T-cell (primary cell): ENCODE data around the gene SNCG. TPM values are rescaled to one million over a fixed set of nuclear protein-coding genes. Genes with fewer than 3 reads are reported as not detected.
"Not testable (repeated sequence)": the region's sequence is repeated elsewhere in the genome, so short reads cannot be mapped to it uniquely, and the experiment has no call there.

Experiments
- ATAC-seq, 4 experiments: fragments of 200-7000 bp in 3 of 4; fragments of 150-1000 bp in 1 of 4; cut with Tn5 transposase; replicated peaks in 1 of 4; 1 replicate in 3 of 4; 2 replicates in 1 of 4; pipeline ENCODE4 v1.10.0; 2021; ENCODE audit warnings: moderate library complexity in 3 of 4, mild to moderate bottlenecking in 2 of 4, moderate number of reproducible peaks in 1 of 4
- CTCF ChIA-PET, 2 donors: fragments of 300-600 bp; sonication (Branson Sonifier 250); formaldehyde crosslinking; loops; one replicate each; lab custom pipeline; 2022; ENCODE audit warnings: antibody characterized with exemption in 2 of 2; lab: Charles Lee
- POLR2A ChIA-PET, 2 donors: fragments of 300-600 bp; sonication (Branson Sonifier 250); formaldehyde crosslinking; loops; one replicate each; lab custom pipeline; 2022; ENCODE audit warnings: antibody characterized with exemption in 2 of 2; lab: Charles Lee
- DNase-seq, 35 experiments: peaks; one replicate each; pipeline versions ENCODE4 v3.0.0 to v3.0.0-alpha.2; 2013 to 2023
- H3K27ac ChIP-seq: one replicate; pipeline ENCODE4 v1.5.1; 2013; ENCODE audit warnings: low read length
- H3K27me3 ChIP-seq, 2 experiments: replicated peaks in 1 of 2; 1 replicate in 1 of 2; 2 replicates in 1 of 2; pipeline versions ENCODE4 v1.6.1 to v1.7.0; 2013; ENCODE audit warnings: low read length in 1 of 2, mixed read lengths in 1 of 2; ENCODE audit not compliant: control insufficient read depth in 2 of 2, insufficient read depth in 2 of 2; ENCODE audit errors: extremely low read depth in 1 of 2
- H3K36me3 ChIP-seq, 2 donors: 1 replicate in 1 of 2; 2 replicates in 1 of 2; pipeline versions ENCODE4 v1.6.1 to v1.7.0; 2013; ENCODE audit warnings: low read length in 1 of 2; ENCODE audit not compliant: control insufficient read depth in 2 of 2, insufficient read depth in 1 of 2; ENCODE audit errors: extremely low read depth in 1 of 2
- H3K4me1 ChIP-seq, 2 experiments: 1 replicate in 1 of 2; 2 replicates in 1 of 2; pipeline versions ENCODE4 v1.6.1 to v1.7.0; 2013; ENCODE audit warnings: low read length in 2 of 2, mixed read lengths in 1 of 2; ENCODE audit not compliant: insufficient read depth in 2 of 2, control insufficient read depth in 1 of 2; ENCODE audit errors: extremely low read depth in 1 of 2
- H3K4me3 ChIP-seq, 2 donors: 1 replicate in 1 of 2; 2 replicates in 1 of 2; pipeline versions ENCODE4 v1.5.1 to v1.7.0; 2013; ENCODE audit warnings: mild to moderate bottlenecking in 2 of 2, low read length in 1 of 2, moderate library complexity in 1 of 2; ENCODE audit not compliant: control insufficient read depth in 1 of 2; ENCODE audit errors: extremely low read depth in 1 of 2
- H3K9me3 ChIP-seq: 2 replicates; pipeline ENCODE4 v1.7.0; 2013
- H3K27ac Mint-ChIP-seq, 2 donors: one replicate each; pipeline ENCODE4 v1.8.0; 2020 to 2021; ENCODE audit warnings: mild to moderate bottlenecking in 2 of 2, mixed read lengths in 2 of 2
- H3K27me3 Mint-ChIP-seq, 2 donors: one replicate each; pipeline ENCODE4 v1.8.0; 2021 to 2022; ENCODE audit warnings: mixed read lengths in 2 of 2
- H3K36me3 Mint-ChIP-seq: one replicate; pipeline ENCODE4 v1.8.0; 2021; ENCODE audit warnings: mixed read lengths
- H3K4me1 Mint-ChIP-seq, 3 donors: one replicate each; pipeline ENCODE4 v1.8.0; 2020 to 2022; ENCODE audit warnings: mixed read lengths in 3 of 3, mild to moderate bottlenecking in 1 of 3
- H3K4me3 Mint-ChIP-seq, 3 donors: one replicate each; pipeline ENCODE4 v1.8.0; 2020 to 2022; ENCODE audit warnings: mild to moderate bottlenecking in 3 of 3, mixed read lengths in 3 of 3, moderate library complexity in 3 of 3
- H3K9me3 Mint-ChIP-seq, 3 donors: one replicate each; pipeline ENCODE4 v1.8.0; 2020 to 2022; ENCODE audit warnings: mixed read lengths in 3 of 3
- WGBS: methylation state at CpG from one replicate; pipeline ENCODE4 v1.1.5; 2013; ENCODE audit warnings: missing lambda C conversion rate; ENCODE audit not compliant: insufficient coverage; 5-methylcytosine and 5-hydroxymethylcytosine counted together
- total RNA-seq, 35 experiments: library from RNA in 6 of 35; stranded (reverse) in 6 of 35; fragments of 120-200 nt in 1 of 35; gene quantifications; one replicate each; pipeline versions ENCODE4 v1.2.1 to v1.2.4 and lab custom pipeline; 2013 to 2026

Gene SNCG
- total RNA-seq, 5 donors from 2014 or later (not counting 1 experiment from before 2014, with no cell fraction given): 0.41 to 0.66 (median 0.44) TPM; not detected in 2

DNA sequence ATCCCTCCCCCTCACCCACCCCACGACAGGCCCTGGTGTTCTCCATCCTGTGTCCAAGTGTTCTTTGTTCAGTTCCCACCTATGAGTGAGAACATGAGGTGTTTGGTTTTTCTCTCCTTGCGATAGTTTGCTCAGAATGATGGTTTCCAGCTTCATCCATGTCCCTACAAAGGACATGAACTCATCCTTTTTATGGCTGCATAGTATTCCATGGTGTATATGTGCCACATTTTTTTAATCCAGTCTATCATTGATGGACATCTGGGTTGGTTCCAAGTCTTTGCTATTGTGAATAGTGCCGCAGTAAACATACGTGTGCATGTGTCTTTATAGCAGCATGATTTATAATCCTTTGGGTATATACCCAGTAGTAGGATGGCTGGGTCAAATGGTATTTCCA is 26.1 kb downstream of the SNCG start:
- DNase-seq, H3K4me1 ChIP-seq, H3K27ac ChIP-seq, H3K4me3 Mint-ChIP-seq, POLR2A ChIA-PET, H3K4me3 ChIP-seq, H3K36me3 ChIP-seq, H3K9me3 ChIP-seq, ATAC-seq, H3K9me3 Mint-ChIP-seq, H3K4me1 Mint-ChIP-seq, CTCF ChIA-PET, H3K27ac Mint-ChIP-seq, H3K36me3 Mint-ChIP-seq, H3K27me3 ChIP-seq: not testable (repeated sequence)
- no CpG with 5 or more reads among the region's 4 CpGs for WGBS
- H3K27me3 Mint-ChIP-seq: peaks cover 9 to 14% of the 10 kb centered on the region in 2 donors

DNA sequence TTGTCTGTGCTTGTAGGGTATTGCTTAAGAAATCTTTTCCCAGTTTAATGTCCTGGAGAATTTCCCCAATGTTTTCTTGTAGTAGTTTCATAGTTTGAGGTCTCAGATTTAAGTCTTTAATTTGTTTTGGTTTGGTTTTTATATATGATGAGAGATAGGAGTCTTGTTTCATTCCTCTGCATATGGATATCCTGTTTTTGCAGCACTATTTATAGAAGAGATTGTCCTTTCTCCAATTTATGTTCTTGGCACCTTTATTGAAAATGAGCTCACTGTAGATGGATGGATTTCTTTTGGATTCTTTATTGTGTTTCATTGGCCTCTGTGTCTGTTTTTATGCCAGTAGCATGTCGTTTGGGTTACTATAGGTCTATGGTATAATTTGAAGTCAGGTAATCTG is 30.1 kb downstream of the SNCG start:
- ChIA-PET CTCF (interaction anchor here in 1 of 2 donors (1.1 to 1.9 kb wide), 2 partner anchors 22 to 37 kb away, joined by 3 to 8 read pairs; no protein-coding TSS in a partner anchor), POLR2A (no interaction called here)
- Histone ChIP-seq H3K27ac (no peak overlapping the region), H3K4me1 (no peaks in the 10 kb centered on the region), H3K4me3 (no peak overlapping the region), H3K36me3 (no peaks in the 10 kb centered on the region), H3K9me3 (no peaks in the 10 kb centered on the region), H3K27me3 (no peaks in the 10 kb centered on the region)
- H3K4me1 Mint-ChIP-seq: no peaks in the 10 kb centered on the region
- peaks cover 20% of the 10 kb centered on the region in 2 donors for H3K27me3 Mint-ChIP-seq
- ATAC-seq (no peak), DNase-seq (no peak)
- no peak overlapping the region for H3K4me3 Mint-ChIP-seq
- WGBS: no CpG with 5 or more reads among the region's 1 CpG
- H3K9me3 Mint-ChIP-seq: no peaks in the 10 kb centered on the region
- H3K27ac Mint-ChIP-seq: no peak overlapping the region
- no peaks in the 10 kb centered on the region for H3K36me3 Mint-ChIP-seq

DNA sequence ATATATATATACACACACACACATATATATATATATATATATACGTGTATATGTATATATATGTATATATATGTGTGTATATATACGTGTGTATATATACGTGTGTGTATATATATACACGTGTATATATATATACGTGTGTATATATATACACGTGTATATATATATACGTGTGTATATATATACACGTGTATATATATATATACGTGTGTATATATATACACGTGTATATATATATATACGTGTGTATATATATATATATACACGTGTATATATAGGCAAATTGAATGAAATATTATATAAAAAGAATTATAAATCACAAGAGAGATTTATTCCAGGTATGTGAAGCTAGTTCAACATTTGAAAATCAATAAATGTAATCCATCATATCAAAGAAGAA is 33.0 kb downstream of the SNCG start:
- WGBS: no CpG with 5 or more reads among the region's 12 CpGs

DNA sequence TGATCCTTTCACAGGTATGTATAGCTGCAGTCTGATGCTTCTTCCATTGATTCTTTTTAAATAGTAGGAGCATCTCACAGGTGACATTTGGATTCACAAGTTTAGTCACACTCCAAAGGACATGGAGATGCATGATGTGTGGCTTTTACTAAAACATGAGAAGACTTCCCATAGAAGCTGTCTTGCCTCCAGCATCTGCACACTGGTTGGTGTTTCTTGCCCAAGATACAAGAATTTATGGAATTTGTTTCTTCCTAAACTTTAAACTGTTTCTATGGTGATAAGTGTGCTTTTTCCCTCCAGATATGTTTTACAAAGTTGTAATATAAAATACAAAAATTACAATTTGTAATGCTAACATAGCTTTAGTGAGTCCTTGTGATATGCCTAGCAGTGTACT is 34.1 kb downstream of the SNCG start:
- Mint-ChIP-seq H3K27ac (no peak overlapping the region), H3K36me3 (no peaks in the 10 kb centered on the region), H3K9me3 (no peaks in the 10 kb centered on the region), H3K27me3 (peaks cover 20% of the 10 kb centered on the region in 2 donors), H3K4me1 (no peaks in the 10 kb centered on the region), H3K4me3 (no peak overlapping the region)
- POLR2A ChIA-PET: no interaction called here
- Histone ChIP-seq H3K27me3 (no peaks in the 10 kb centered on the region), H3K9me3 (no peaks in the 10 kb centered on the region), H3K4me1 (no peaks in the 10 kb centered on the region), H3K4me3 (no peak overlapping the region), H3K36me3 (no peaks in the 10 kb centered on the region), H3K27ac (no peak overlapping the region)
- ATAC-seq (no peak), DNase-seq (no peak)
- CTCF ChIA-PET: no interaction called here

More for the DNA sequence above, 33.0 kb downstream of the SNCG start:
- H3K4me3 Mint-ChIP-seq, H3K9me3 ChIP-seq, ATAC-seq, H3K4me1 Mint-ChIP-seq, H3K4me1 ChIP-seq, H3K36me3 Mint-ChIP-seq, H3K27ac ChIP-seq, POLR2A ChIA-PET, H3K27me3 ChIP-seq, H3K4me3 ChIP-seq, DNase-seq, H3K27ac Mint-ChIP-seq, H3K36me3 ChIP-seq, H3K9me3 Mint-ChIP-seq: not testable (repeated sequence)
- CTCF ChIA-PET: interaction anchor here in 1 of 2 donors (0.8 kb wide), 1 partner anchor 25 kb away, joined by 3 read pairs; no protein-coding TSS in a partner anchor
- peaks cover 20% of the 10 kb centered on the region in 2 donors for H3K27me3 Mint-ChIP-seq

DNA sequence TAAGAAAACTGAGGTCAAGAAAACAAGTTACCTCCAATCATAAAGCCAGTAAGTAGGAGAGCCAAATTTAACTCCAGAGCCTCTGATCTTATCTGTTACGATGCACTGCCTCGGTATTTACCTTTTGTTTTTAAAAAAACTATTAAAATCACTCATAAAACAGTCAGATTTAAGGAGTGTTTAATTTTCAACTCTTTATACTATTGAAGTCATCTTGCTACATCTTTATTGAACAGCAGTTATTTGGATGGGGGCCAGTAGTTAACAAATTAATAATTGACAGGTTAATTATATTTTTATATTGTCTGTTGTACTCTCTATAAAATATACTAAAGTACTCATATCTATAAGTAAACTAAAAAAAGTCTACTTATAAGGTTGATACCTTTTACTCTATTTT is 34.5 kb downstream of the SNCG start:
- DNase-seq (no peak), ATAC-seq (no peak)
- no peak overlapping the region for H3K27ac ChIP-seq
- no peak overlapping the region for H3K27ac Mint-ChIP-seq
- CTCF ChIA-PET: no interaction called here
- POLR2A ChIA-PET: no interaction called here
- H3K9me3 ChIP-seq: no peaks in the 10 kb centered on the region
- no peaks in the 10 kb centered on the region for H3K4me1 ChIP-seq
- no peaks in the 10 kb centered on the region for H3K36me3 ChIP-seq
- H3K36me3 Mint-ChIP-seq: no peaks in the 10 kb centered on the region
- no peaks in the 10 kb centered on the region for H3K27me3 ChIP-seq
- H3K4me3 Mint-ChIP-seq: no peak overlapping the region
- WGBS: no CpG with 5 or more reads among the region's 2 CpGs
- H3K27me3 Mint-ChIP-seq: peaks cover 15 to 20% of the 10 kb centered on the region in 2 donors
- no peak overlapping the region for H3K4me3 ChIP-seq
- H3K9me3 Mint-ChIP-seq: no peaks in the 10 kb centered on the region
- H3K4me1 Mint-ChIP-seq: no peaks in the 10 kb centered on the region

DNA sequence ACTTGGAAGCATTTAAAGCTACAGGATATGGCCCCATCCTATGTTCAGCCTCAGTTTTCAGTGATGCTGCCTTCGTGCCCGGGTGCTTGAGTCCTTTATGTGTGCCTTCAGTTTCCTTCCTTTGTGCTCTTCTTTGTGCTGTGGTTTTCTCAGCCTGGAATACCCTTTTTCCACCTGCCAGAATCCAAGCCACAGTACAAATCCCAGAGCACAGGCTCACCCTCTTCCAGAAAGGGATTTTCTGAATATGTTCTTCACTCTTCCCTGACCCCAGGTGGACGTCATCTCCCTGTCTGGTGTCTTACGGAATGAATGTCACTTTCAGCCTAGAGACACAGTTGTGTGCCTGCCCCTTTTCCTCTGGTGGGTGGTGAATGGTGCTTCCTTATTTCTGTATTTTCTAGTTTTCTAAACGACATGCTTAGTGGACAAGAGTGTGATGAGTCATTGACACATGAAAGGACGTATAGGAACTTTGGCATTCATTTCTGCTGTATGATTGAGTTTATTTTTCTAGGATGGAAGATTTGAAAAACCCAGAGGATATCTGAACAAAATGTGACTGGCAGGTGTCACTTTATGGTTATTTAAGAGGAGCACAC is 41.5 kb downstream of the SNCG start:
- H3K4me3 ChIP-seq, H3K4me1 ChIP-seq, DNase-seq, CTCF ChIA-PET, H3K9me3 ChIP-seq, H3K9me3 Mint-ChIP-seq, H3K27me3 Mint-ChIP-seq, H3K27ac Mint-ChIP-seq, H3K4me1 Mint-ChIP-seq, H3K27me3 ChIP-seq, H3K36me3 ChIP-seq, POLR2A ChIA-PET, H3K4me3 Mint-ChIP-seq, H3K36me3 Mint-ChIP-seq, ATAC-seq, H3K27ac ChIP-seq: not testable (repeated sequence)
- WGBS: 53% methylated on average over 2 of the region's 6 CpGs

DNA sequence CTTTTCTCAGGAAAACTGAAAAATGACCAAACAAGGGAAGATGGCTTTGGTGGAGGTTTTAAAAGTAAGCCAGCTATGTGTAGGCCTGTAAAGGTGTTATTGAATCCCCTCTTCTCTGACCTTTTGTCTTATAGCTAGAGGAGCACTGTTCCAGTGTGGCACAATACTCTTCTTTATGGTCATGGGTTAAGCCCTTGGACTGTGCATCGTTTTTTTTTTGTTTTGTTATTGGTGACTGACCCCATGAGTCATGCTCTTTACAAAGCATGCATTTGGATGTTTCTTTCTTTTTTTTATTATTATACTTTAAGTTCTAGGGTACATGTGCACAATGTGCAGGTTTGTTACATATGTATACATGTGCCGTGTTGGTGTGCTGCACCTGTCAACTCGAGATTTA is 42.1 kb downstream of the SNCG start:
- Mint-ChIP-seq H3K27me3 (no peaks in the 10 kb centered on the region), H3K9me3 (no peaks in the 10 kb centered on the region), H3K4me3 (no peak overlapping the region), H3K27ac (no peak overlapping the region), H3K36me3 (no peaks in the 10 kb centered on the region), H3K4me1 (no peaks in the 10 kb centered on the region)
- ATAC-seq: no peak
- DNase-seq: no peak
- H3K36me3 ChIP-seq: no peaks in the 10 kb centered on the region
- H3K9me3 ChIP-seq: no peaks in the 10 kb centered on the region
- H3K4me1 ChIP-seq: no peaks in the 10 kb centered on the region
- H3K27ac ChIP-seq: no peak overlapping the region
- no CpG with 5 or more reads among the region's 3 CpGs for WGBS
- no peaks in the 10 kb centered on the region for H3K27me3 ChIP-seq
- CTCF ChIA-PET: no interaction called here
- POLR2A ChIA-PET: no interaction called here
- no peak overlapping the region for H3K4me3 ChIP-seq
